Measurements from ENCODE around the gene MEGF6. TPM values are rescaled to one million over a fixed set of nuclear protein-coding genes. Genes with fewer than 3 reads are reported as not detected.
A peak's percentile ranks its signal among the peaks of the same experiment; 100 is the strongest.

Gene MEGF6
- total RNA-seq, 1 donor from 2014 or later, result 1.3 TPM

DNA sequence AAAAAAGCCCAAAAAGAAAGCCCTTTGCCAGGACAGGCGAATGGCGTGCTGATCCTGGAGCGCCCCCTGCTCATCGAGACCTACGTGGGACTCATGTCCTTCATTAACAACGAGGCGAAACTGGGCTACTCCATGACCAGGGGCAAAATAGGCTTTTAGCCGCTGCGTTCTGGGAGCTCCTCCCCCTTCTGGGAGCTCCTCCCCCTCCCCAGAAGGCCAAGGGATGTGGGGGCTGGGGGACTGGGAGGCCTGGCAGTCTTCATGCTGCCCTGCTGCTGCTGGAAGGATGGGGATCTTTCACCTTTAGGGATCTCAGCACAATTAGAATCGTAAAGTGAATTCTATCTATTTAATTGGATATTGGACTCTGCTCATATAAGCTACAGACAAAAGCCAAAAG, 17.1 kb upstream of the MEGF6 start:
- Histone ChIP-seq H3K36me3 (ENCODE audit: control insufficient read depth, insufficient read depth, low read length) (peaks cover 9% of the 10 kb centered on the region), H3K4me3 (ENCODE audit: low read depth, low read length) (no peak overlapping the region), H3K27me3 (ENCODE audit: control insufficient read depth, insufficient read depth, low read length) (no peaks in the 10 kb centered on the region)
- TF ChIP-seq, protein P1, sequence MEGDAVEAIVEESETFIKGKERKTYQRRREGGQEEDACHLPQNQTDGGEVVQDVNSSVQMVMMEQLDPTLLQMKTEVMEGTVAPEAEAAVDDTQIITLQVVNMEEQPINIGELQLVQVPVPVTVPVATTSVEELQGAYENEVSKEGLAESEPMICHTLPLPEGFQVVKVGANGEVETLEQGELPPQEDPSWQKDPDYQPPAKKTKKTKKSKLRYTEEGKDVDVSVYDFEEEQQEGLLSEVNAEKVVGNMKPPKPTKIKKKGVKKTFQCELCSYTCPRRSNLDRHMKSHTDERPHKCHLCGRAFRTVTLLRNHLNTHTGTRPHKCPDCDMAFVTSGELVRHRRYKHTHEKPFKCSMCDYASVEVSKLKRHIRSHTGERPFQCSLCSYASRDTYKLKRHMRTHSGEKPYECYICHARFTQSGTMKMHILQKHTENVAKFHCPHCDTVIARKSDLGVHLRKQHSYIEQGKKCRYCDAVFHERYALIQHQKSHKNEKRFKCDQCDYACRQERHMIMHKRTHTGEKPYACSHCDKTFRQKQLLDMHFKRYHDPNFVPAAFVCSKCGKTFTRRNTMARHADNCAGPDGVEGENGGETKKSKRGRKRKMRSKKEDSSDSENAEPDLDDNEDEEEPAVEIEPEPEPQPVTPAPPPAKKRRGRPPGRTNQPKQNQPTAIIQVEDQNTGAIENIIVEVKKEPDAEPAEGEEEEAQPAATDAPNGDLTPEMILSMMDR (IDR thresholded peaks at IDR 0.05; ENCODE audit: insufficient read depth, low read length, severe bottlenecking), result no peak
- no peak for FAIRE-seq
- DNase-seq (ENCODE audit: low read depth), result no peak

DNA sequence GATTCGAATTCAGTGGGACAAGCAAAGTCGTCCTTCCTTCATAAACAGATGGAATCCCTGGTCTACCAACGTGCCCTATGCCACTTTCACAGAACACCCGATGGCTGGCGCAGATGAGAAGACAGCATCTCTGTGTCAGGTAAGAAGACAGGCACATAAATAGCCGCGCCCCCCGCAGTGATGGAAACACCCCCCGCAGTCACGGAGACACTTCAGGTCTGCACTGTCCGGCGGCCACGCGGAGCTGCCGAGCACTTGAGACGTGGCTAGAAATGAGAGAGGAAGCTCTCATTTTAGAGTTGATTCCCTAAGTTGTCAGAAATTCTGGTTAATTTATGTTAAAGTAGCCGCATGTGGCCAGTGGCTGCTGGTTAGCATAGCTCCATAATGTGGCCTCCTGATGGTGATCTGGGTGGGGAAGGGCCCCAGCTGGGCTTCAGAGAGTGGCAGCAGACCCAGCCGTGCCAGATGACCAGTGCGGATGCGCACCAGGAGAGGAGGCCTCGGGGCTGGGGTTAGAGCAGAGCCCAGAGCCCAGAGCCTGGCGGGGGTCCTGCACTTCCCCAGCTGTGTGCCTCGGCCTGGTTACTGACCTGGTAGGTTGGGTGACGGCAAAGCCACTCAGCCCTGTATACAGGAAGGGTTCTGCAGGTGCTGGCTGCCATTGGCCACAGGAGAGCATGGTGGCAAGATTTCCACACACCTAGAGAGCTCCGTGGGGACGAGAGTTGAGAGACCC, 16.4 kb upstream of the MEGF6 start:
- Histone ChIP-seq H3K36me3 (ENCODE audit: control insufficient read depth, insufficient read depth, low read length) (peaks cover 7% of the 10 kb centered on the region), H3K4me3 (ENCODE audit: low read depth, low read length) (no peak overlapping the region), H3K27me3 (ENCODE audit: control insufficient read depth, insufficient read depth, low read length) (no peaks in the 10 kb centered on the region)
- FAIRE-seq, result no peak
- DNase-seq (ENCODE audit: low read depth), result no peak
- TF ChIP-seq, protein P1 (IDR thresholded peaks at IDR 0.05; ENCODE audit: insufficient read depth, low read length, severe bottlenecking), result no peak

GRCh38 chr1:3626025-3626424, 14.7 kb upstream of the MEGF6 start:
- H3K4me3 ChIP-seq (ENCODE audit: low read depth, low read length), result no peak overlapping the region
- FAIRE-seq (no peak), DNase-seq (ENCODE audit: low read depth) (no peak)
- H3K36me3 ChIP-seq (ENCODE audit: control insufficient read depth, insufficient read depth, low read length), result peaks cover 5% of the 10 kb centered on the region
- TF ChIP-seq, protein P1 (IDR thresholded peaks at IDR 0.05; ENCODE audit: insufficient read depth, low read length, severe bottlenecking), result no peak
- H3K27me3 ChIP-seq (ENCODE audit: control insufficient read depth, insufficient read depth, low read length), result no peaks in the 10 kb centered on the region

DNA sequence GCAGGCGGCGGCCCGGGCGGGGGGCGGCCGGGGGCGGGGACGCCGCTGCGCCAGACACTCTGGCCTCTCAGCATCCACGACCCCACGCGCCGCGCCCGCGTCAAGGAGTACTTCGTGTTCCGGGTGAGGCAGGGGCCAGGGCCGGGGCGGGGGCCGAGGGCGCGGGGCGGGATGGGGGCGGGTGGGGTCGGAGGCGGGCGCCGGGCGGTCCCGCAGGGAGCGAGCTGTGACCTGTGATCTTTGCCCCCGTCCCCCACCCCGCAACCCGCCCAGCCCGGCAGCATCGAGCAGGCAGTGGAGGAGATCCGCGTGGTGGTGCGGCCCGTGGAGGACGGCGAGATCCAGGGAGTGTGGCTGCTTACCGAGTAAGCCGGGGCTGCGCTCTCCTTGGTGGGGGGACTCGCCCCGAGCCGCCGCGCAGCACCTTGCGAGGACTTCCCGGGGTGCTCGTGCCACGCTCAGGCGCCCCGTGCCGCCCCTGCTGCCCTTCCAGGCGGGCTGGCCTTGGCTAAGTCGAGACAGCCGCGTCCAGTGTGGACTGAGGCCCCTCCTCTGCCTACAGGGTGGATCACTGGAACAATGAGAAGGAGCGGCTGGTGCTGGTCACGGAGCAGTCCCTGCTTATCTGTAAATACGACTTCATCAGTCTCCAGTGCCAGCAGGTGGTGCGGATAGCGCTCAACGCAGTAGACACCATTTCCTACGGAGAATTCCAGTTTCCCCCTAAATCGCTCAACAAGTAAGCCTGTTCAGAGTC, 14.0 kb upstream of the MEGF6 start:
- no peak for FAIRE-seq
- H3K27me3 ChIP-seq (ENCODE audit: control insufficient read depth, insufficient read depth, low read length), result no peaks in the 10 kb centered on the region

GRCh38 chr1:3624200-3625136, 13.2 kb upstream of the MEGF6 start, which contains the start of gene TPRG1L:
TSS of gene TPRG1L (plus strand) at chr1:3625015. CDS start at chr1:3625073, 58 bp downstream.
- FAIRE-seq (no peak), DNase-seq (ENCODE audit: low read depth) (peak; percentile 84)
- Histone ChIP-seq H3K4me3 (ENCODE audit: low read depth, low read length) (peak within 1 kb of the TSS; percentile 93), H3K27me3 (ENCODE audit: control insufficient read depth, insufficient read depth, low read length) (no peaks in the 10 kb centered on the region), H3K36me3 (ENCODE audit: control insufficient read depth, insufficient read depth, low read length) (peaks cover 4% of the 10 kb centered on the region)
- TF ChIP-seq, protein P1 (IDR thresholded peaks at IDR 0.05; ENCODE audit: insufficient read depth, low read length, severe bottlenecking), result no peak

More for the DNA sequence above, 14.0 kb upstream of the MEGF6 start:
- peak; percentile 30 for DNase-seq (ENCODE audit: low read depth)
- TF ChIP-seq, protein P1 (IDR thresholded peaks at IDR 0.05; ENCODE audit: insufficient read depth, low read length, severe bottlenecking), result peak; percentile 9
- Histone ChIP-seq H3K4me3 (ENCODE audit: low read depth, low read length) (peak overlapping the region; percentile 93), H3K36me3 (ENCODE audit: control insufficient read depth, insufficient read depth, low read length) (peaks cover 5% of the 10 kb centered on the region)
